Loucy (cell line): ENCODE data around the gene JUP.
"Not testable (repeated sequence)": the region's sequence is repeated elsewhere in the genome, so short reads cannot be mapped to it uniquely, and the experiment has no call there.

Source experiments
- H2AFZ ChIP-seq: fragments of 200-600 bp; sonication (generic); 2 replicates; pipeline ENCODE4 v1.6.0; 2016; ENCODE audit warnings: antibody characterized with exemption, mild to moderate bottlenecking, low read length, moderate library complexity
- H3F3A ChIP-seq: fragments of 200-600 bp; 2 replicates; pipeline ENCODE4 v1.6.0; 2016; ENCODE audit warnings: antibody characterized with exemption, low read depth, mild to moderate bottlenecking
- H3K27me3 ChIP-seq: fragments of 200-600 bp; sonication (generic); 2 replicates; pipeline ENCODE4 v1.6.1; 2014; ENCODE audit warnings: low read length, mild to moderate bottlenecking; ENCODE audit not compliant: insufficient read depth, poor library complexity, severe bottlenecking
- H3K36me3 ChIP-seq: fragments of 200-600 bp; sonication (generic); 2 replicates; pipeline ENCODE4 v1.6.1; 2016; ENCODE audit warnings: low read length; ENCODE audit not compliant: insufficient read depth
- H3K4me1 ChIP-seq: fragments of 200-600 bp; sonication (generic); 2 replicates; pipeline ENCODE4 v1.5.1; 2014; ENCODE audit warnings: low read length, mild to moderate bottlenecking; ENCODE audit not compliant: insufficient read depth, poor library complexity, severe bottlenecking
- H3K4me2 ChIP-seq: fragments of 200-600 bp; sonication (generic); 2 replicates; pipeline ENCODE4 v1.6.0; 2014; ENCODE audit warnings: antibody characterized with exemption, low read length, low read depth, mild to moderate bottlenecking; ENCODE audit not compliant: poor library complexity, severe bottlenecking
- H3K4me3 ChIP-seq: fragments of 200-600 bp; sonication (generic); 2 replicates; pipeline ENCODE4 v1.5.1; 2014; ENCODE audit warnings: low read length, mild to moderate bottlenecking, mixed read lengths; ENCODE audit not compliant: poor library complexity, severe bottlenecking
- H3K79me2 ChIP-seq: fragments of 200-600 bp; sonication (generic); 2 replicates; pipeline ENCODE4 v1.6.1; 2014; ENCODE audit warnings: low read length; ENCODE audit not compliant: insufficient read depth
- H3K9ac ChIP-seq: fragments of 200-600 bp; sonication (generic); 2 replicates; pipeline ENCODE4 v1.6.0; 2014; ENCODE audit warnings: mild to moderate bottlenecking, low read depth, low read length, moderate library complexity; ENCODE audit not compliant: poor library complexity, severe bottlenecking
- H3K9me2 ChIP-seq: fragments of 200-600 bp; sonication (generic); replicated peaks from 2 replicates; pipeline ENCODE4 v1.6.1; 2016; ENCODE audit warnings: low read depth, low read length, mixed read lengths
- H3K9me3 ChIP-seq: fragments of 200-600 bp; sonication (generic); 2 replicates; pipeline ENCODE4 v1.6.1; 2014; ENCODE audit warnings: mild to moderate bottlenecking, antibody characterized with exemption, low read length, low read depth; ENCODE audit not compliant: insufficient read depth
- H4K20me1 ChIP-seq: fragments of 200-600 bp; sonication (generic); 2 replicates; pipeline ENCODE4 v1.6.0; 2014; ENCODE audit warnings: antibody characterized with exemption, low read length, mild to moderate bottlenecking; ENCODE audit not compliant: insufficient read depth, poor library complexity, severe bottlenecking
- EZH2phosphoT487 ChIP-seq: fragments of 200-600 bp; IDR thresholded peaks from 2 replicates; pipeline ENCODE4 v1.6.1; 2018; ENCODE audit warnings: antibody characterized with exemption, mild to moderate bottlenecking, moderate library complexity, borderline replicate concordance
- TF ChIP-seq, protein P1 (sequence below): fragments of 200-600 bp; sonication (generic); conservative IDR thresholded peaks from 2 replicates; pipeline ENCODE4 v1.5.1; 2014; ENCODE audit warnings: mild to moderate bottlenecking, antibody characterized with exemption, low read length

The JUP gene

DNA sequence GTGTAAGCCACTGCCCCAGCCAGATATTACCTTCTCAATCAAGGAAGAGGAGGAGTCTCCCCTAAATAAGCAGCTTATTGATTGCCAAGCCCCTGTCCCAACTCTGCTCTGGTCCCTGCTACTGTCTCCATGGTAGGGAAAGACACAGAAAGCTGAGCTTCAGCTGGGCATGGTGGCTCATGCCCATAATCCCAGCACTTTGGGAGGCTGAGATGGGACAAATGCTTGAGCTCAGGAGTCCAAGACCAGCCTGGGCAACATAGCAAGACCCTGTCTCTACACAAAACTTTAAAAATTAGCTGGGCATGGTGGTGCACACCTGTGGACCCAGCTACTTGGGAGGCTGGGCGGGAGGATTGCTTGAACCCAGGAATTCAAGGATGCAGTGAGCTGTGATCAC lies 6.6 kb downstream of the JUP start:
- Histone ChIP-seq H3K27me3 (no peaks in the 10 kb centered on the region), H3K9me2 (no peaks in the 10 kb centered on the region), H3K4me1 (peaks cover 34% of the 10 kb centered on the region), H3K9ac (no peak overlapping the region), H3K4me2 (no peak overlapping the region), H3K9me3 (no peaks in the 10 kb centered on the region), H3F3A (no peaks in the 10 kb centered on the region), H3K4me3 (no peak overlapping the region), H3K36me3 (peaks cover 12% of the 10 kb centered on the region; the same call in 1 of the 2 replicates), H2AFZ (no peak overlapping the region), H3K79me2 (peaks cover 91% of the 10 kb centered on the region), H4K20me1 (peaks cover 66% of the 10 kb centered on the region)
- TF ChIP-seq, protein P1, sequence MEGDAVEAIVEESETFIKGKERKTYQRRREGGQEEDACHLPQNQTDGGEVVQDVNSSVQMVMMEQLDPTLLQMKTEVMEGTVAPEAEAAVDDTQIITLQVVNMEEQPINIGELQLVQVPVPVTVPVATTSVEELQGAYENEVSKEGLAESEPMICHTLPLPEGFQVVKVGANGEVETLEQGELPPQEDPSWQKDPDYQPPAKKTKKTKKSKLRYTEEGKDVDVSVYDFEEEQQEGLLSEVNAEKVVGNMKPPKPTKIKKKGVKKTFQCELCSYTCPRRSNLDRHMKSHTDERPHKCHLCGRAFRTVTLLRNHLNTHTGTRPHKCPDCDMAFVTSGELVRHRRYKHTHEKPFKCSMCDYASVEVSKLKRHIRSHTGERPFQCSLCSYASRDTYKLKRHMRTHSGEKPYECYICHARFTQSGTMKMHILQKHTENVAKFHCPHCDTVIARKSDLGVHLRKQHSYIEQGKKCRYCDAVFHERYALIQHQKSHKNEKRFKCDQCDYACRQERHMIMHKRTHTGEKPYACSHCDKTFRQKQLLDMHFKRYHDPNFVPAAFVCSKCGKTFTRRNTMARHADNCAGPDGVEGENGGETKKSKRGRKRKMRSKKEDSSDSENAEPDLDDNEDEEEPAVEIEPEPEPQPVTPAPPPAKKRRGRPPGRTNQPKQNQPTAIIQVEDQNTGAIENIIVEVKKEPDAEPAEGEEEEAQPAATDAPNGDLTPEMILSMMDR = no peak
- no peak for TF ChIP-seq EZH2phosphoT487

DNA sequence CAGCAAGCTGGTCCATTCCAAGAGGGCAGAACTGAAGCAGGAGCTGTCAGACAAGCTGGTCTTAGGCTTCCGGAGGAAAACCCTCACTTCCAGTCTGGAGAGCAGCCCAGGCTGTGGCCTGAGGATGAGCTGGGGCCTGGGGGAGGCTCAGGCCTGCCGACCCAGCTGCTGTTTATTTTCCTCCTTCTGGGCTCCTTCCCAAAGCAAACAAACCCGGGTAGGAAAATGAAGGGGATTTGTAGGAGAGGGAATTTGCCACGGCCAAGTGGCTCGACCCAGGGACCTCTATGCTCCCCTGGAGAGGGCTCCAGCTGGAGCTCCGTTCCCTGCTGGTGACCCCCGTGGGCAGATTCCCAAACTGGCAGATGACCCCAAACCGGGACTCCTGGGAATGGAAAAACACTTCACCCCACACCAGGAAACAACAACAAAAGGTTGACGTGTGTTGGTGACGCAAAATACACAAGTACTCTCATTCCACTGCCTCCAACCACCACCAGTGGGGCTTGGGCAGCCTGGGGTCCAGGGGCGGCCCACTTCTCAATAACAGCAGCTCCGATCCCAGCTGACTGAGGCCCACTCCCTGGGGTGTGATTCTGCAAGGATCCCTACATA lies 8.8 kb downstream of the JUP start:
- Histone ChIP-seq H4K20me1 (peaks cover 61% of the 10 kb centered on the region), H3K4me3 (no peak overlapping the region)

DNA sequence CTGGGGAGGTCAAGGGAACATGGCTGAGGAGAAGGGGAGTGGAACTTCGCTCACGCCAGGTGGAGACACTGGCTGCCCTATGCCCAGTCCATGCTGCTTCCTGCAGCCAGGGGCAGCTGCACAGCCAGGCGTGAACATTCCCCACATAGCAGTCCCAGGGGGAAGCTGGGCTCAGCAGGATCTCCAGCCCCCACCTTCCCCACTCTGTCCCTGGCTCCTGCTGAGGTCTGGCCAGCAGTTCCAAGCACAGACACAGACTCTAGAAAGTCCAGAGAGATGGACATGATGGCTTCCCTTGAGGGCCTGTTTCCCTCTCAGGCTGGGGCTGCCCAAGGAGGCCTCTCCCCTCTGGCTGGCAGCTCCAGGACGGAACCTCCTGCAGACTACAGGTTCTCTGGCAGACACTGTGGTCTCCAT lies 9.3 kb downstream of the JUP start:
- Histone ChIP-seq H3K4me2 (no peak overlapping the region), H3K4me1 (peaks cover 11% of the 10 kb centered on the region)

More for the DNA sequence above, 8.8 kb downstream of the JUP start:
- H3K4me2 ChIP-seq = no peak overlapping the region
- peaks cover 88% of the 10 kb centered on the region for H3K79me2 ChIP-seq
- H3K9ac ChIP-seq = no peak overlapping the region
- H3K9me2 ChIP-seq = no peaks in the 10 kb centered on the region
- no peak for TF ChIP-seq EZH2phosphoT487
- TF ChIP-seq, protein P1 = no peak
- H3K27me3 ChIP-seq = no peaks in the 10 kb centered on the region
- H3K9me3 ChIP-seq = no peaks in the 10 kb centered on the region
- no peak overlapping the region for H2AFZ ChIP-seq
- peaks cover 16% of the 10 kb centered on the region for H3K4me1 ChIP-seq
- H3K36me3 ChIP-seq = peaks cover 14% of the 10 kb centered on the region; the same call in 1 of the 2 replicates
- no peaks in the 10 kb centered on the region for H3F3A ChIP-seq

DNA sequence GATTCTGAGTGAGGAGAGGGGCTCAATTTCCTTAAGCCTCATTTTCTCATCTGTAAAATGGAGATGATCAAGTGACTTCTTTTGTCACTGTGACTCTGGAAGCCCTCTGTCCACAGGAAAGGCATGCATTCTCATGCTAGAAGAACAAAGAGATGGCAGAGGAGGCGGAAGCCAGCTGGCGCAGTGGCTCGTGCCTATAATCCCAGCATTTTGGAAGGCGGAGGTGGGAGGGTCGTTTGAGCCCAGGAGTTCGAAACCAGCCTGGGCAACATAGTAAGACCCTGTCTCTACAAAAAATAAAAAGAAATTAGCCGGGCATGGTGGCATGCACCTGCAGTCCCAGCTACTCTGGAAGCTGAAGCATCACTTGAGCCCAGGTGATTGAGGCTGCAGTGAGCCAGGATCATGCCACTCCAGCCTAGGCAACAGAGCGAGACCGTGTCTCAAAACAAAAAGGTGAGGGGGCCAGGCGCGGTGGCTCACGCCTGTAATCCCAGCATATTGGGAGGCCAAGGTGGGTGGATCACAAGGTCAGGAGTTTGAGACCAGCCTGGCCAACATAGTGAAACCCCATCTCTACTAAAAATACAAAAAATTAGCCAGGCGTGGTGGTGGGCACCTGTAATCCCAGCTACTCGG lies 10.1 kb downstream of the JUP start:
- not testable (repeated sequence) for H3K4me1 ChIP-seq, H2AFZ ChIP-seq, H3K4me2 ChIP-seq, H3K9me3 ChIP-seq, H3K4me3 ChIP-seq, H3K9ac ChIP-seq, H3K9me2 ChIP-seq, H3F3A ChIP-seq, H3K27me3 ChIP-seq
- Histone ChIP-seq H3K36me3 (peaks cover 26% of the 10 kb centered on the region; the same call in 1 of the 2 replicates), H4K20me1 (peaks cover 59% of the 10 kb centered on the region), H3K79me2 (peaks cover 80% of the 10 kb centered on the region)

More for the DNA sequence above, 9.3 kb downstream of the JUP start:
- no peak overlapping the region for H3K9ac ChIP-seq
- no peaks in the 10 kb centered on the region for H3K9me3 ChIP-seq
- H3K79me2 ChIP-seq = peaks cover 87% of the 10 kb centered on the region
- peaks cover 18% of the 10 kb centered on the region; the same call in 1 of the 2 replicates for H3K36me3 ChIP-seq
- peaks cover 61% of the 10 kb centered on the region for H4K20me1 ChIP-seq
- H3K4me3 ChIP-seq = no peak overlapping the region
- H3F3A ChIP-seq = no peaks in the 10 kb centered on the region
- H3K27me3 ChIP-seq = no peaks in the 10 kb centered on the region
- H2AFZ ChIP-seq = no peak overlapping the region
- TF ChIP-seq, protein P1 = no peak
- no peak for TF ChIP-seq EZH2phosphoT487
- H3K9me2 ChIP-seq = no peaks in the 10 kb centered on the region
